ENCODE measurements around the gene TMEM107. TPM values are rescaled to one million over a fixed set of nuclear protein-coding genes. Genes with fewer than 3 reads are reported as not detected.

The TMEM107 gene
- total and polyA plus RNA-seq, 10 of the 15 experiments (the other 5 are each of a cell fraction or from before 2014, with no cell fraction given), result 7.9 to 38.7 (median 22.9) TPM

DNA sequence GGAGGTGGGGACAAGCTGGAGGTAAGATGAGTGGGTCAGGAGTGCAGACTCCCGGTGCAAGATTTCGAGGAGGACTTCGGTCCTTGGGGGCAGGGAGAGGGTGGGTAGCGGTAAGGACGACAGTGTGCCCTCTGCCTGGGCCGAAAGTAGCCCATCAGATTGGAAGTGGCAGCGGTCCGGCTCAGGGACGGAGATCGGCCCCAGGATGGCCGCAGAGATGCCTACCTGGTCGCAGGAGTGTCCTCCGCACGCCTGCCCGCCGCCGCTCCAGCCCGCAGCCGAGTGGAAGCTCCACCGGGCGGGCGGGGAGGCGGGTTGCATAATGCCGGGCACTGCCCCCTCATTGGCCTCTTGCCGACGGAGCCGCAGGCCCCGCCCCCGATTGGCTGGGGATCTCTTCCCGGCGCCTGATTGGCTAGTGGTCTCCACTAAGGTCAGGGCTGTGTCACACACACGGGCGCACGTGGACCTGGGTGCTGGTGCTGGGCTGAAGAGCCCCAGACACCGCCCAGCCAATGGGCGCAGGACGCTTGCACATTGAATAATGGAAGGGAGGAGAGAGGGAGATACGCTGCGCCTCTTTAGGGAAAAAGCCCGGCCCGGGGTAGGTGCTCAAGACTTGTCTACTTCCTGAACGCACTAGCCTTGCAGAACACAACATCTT is 23.9 kb downstream of the TMEM107 start, which contains the start of gene PER1 (continued):
- TF ChIP-seq, protein P1, sequence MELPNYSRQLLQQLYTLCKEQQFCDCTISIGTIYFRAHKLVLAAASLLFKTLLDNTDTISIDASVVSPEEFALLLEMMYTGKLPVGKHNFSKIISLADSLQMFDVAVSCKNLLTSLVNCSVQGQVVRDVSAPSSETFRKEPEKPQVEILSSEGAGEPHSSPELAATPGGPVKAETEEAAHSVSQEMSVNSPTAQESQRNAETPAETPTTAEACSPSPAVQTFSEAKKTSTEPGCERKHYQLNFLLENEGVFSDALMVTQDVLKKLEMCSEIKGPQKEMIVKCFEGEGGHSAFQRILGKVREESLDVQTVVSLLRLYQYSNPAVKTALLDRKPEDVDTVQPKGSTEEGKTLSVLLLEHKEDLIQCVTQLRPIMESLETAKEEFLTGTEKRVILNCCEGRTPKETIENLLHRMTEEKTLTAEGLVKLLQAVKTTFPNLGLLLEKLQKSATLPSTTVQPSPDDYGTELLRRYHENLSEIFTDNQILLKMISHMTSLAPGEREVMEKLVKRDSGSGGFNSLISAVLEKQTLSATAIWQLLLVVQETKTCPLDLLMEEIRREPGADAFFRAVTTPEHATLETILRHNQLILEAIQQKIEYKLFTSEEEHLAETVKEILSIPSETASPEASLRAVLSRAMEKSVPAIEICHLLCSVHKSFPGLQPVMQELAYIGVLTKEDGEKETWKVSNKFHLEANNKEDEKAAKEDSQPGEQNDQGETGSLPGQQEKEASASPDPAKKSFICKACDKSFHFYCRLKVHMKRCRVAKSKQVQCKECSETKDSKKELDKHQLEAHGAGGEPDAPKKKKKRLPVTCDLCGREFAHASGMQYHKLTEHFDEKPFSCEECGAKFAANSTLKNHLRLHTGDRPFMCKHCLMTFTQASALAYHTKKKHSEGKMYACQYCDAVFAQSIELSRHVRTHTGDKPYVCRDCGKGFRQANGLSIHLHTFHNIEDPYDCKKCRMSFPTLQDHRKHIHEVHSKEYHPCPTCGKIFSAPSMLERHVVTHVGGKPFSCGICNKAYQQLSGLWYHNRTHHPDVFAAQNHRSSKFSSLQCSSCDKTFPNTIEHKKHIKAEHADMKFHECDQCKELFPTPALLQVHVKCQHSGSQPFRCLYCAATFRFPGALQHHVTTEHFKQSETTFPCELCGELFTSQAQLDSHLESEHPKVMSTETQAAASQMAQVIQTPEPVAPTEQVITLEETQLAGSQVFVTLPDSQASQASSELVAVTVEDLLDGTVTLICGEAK (IDR thresholded peaks at IDR 0.05; ENCODE audit: borderline replicate concordance), result no peak
- TF ChIP-seq POLR2AphosphoS5 (IDR thresholded peaks at IDR 0.05; ENCODE audit: low read length) (peak; percentile 94), CBX3 (IDR thresholded peaks at IDR 0.05; ENCODE audit: borderline replicate concordance, low read depth) (no peak), SREBF2 (IDR thresholded peaks at IDR 0.05; ENCODE audit: low read length) (no peak), PAX5 (IDR thresholded peaks at IDR 0.05; ENCODE audit: borderline replicate concordance, low read depth, low read length) (no peak), SMAD1 (IDR thresholded peaks at IDR 0.05; ENCODE audit: low read depth, partially characterized antibody) (no peak), IKZF2 (IDR thresholded peaks at IDR 0.05) (no peak), TCF12 (IDR thresholded peaks at IDR 0.05; ENCODE audit: low read depth, low read length) (no peak), NR2F1 (conservative IDR thresholded peaks at IDR 0.05) (peak; percentile 95), ZZZ3 (IDR thresholded peaks at IDR 0.05; ENCODE audit: control insufficient read depth, insufficient read length, low read depth) (no peak), DPF2 (IDR thresholded peaks at IDR 0.05) (0 out of 2 replicates have a peak, but pooled peaks have one; percentile 20), POLR2AphosphoS2 (IDR thresholded peaks at IDR 0.05; ENCODE audit: low read depth, low read length) (peak; percentile 86; the same call in 1 of the 2 replicates), ATF7 (IDR thresholded peaks at IDR 0.05; ENCODE audit: low read depth) (no peak), TAF1 (IDR thresholded peaks at IDR 0.05; ENCODE audit: borderline replicate concordance, low read depth, low read length) (peak; percentile 72), EZH2 (IDR thresholded peaks at IDR 0.05; ENCODE audit: borderline replicate concordance, control insufficient read depth, low read depth, low read length) (no peak), MXI1 (IDR thresholded peaks at IDR 0.05; ENCODE audit: low read depth, low read length) (peak; percentile 91), CREM (IDR thresholded peaks at IDR 0.05; ENCODE audit: low read depth) (peak; percentile 33; the same call in 1 of the 2 replicates), NR2C1 (IDR thresholded peaks at IDR 0.05) (no peak), SMC3 (IDR thresholded peaks at IDR 0.05; ENCODE audit: borderline replicate concordance, low read length) (no peak), RCOR1 (conservative IDR thresholded peaks at IDR 0.05; ENCODE audit: low read depth, low read length) (no peak)
- TF ChIP-seq, protein P2, sequence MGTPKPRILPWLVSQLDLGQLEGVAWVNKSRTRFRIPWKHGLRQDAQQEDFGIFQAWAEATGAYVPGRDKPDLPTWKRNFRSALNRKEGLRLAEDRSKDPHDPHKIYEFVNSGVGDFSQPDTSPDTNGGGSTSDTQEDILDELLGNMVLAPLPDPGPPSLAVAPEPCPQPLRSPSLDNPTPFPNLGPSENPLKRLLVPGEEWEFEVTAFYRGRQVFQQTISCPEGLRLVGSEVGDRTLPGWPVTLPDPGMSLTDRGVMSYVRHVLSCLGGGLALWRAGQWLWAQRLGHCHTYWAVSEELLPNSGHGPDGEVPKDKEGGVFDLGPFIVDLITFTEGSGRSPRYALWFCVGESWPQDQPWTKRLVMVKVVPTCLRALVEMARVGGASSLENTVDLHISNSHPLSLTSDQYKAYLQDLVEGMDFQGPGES (IDR thresholded peaks at IDR 0.05), result 0 out of 2 replicates have a peak, but pooled peaks have one; percentile 15
- TF ChIP-seq, protein P3, sequence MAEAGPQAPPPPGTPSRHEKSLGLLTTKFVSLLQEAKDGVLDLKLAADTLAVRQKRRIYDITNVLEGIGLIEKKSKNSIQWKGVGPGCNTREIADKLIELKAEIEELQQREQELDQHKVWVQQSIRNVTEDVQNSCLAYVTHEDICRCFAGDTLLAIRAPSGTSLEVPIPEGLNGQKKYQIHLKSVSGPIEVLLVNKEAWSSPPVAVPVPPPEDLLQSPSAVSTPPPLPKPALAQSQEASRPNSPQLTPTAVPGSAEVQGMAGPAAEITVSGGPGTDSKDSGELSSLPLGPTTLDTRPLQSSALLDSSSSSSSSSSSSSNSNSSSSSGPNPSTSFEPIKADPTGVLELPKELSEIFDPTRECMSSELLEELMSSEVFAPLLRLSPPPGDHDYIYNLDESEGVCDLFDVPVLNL (IDR thresholded peaks at IDR 0.05; ENCODE audit: low read depth, low read length), result no peak
- TF ChIP-seq, protein P4, sequence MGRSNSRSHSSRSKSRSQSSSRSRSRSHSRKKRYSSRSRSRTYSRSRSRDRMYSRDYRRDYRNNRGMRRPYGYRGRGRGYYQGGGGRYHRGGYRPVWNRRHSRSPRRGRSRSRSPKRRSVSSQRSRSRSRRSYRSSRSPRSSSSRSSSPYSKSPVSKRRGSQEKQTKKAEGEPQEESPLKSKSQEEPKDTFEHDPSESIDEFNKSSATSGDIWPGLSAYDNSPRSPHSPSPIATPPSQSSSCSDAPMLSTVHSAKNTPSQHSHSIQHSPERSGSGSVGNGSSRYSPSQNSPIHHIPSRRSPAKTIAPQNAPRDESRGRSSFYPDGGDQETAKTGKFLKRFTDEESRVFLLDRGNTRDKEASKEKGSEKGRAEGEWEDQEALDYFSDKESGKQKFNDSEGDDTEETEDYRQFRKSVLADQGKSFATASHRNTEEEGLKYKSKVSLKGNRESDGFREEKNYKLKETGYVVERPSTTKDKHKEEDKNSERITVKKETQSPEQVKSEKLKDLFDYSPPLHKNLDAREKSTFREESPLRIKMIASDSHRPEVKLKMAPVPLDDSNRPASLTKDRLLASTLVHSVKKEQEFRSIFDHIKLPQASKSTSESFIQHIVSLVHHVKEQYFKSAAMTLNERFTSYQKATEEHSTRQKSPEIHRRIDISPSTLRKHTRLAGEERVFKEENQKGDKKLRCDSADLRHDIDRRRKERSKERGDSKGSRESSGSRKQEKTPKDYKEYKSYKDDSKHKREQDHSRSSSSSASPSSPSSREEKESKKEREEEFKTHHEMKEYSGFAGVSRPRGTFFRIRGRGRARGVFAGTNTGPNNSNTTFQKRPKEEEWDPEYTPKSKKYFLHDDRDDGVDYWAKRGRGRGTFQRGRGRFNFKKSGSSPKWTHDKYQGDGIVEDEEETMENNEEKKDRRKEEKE (IDR thresholded peaks at IDR 0.05), result no peak
